HG02938 (cell line): ENCODE measurements around the gene DYDC2.
A peak's percentile ranks its signal among the peaks of the same experiment; 100 is the strongest.
"Not testable (repeated sequence)": the region's sequence is repeated elsewhere in the genome, so short reads cannot be mapped to it uniquely, and the experiment has no call there.

Source experiments
- ATAC-seq: cut with Tn5 transposase; IDR thresholded peaks from one replicate; pipeline ENCODE4 v1.9.1; 2021; ENCODE audit warnings: mild to moderate bottlenecking, moderate library complexity; ENCODE audit not compliant: unreplicated experiment

DYDC2 gene

GRCh38 chr10:80356563-80356988 is at the start of gene DYDC2, which contains the start of gene DYDC1:
DYDC2 (plus strand) TSS chr10:80356781; CDS start chr10:80362444, 5,663 bp downstream.
DYDC1 (minus strand) TSS chr10:80356755; CDS start chr10:80352601, 4,154 bp downstream.
- peak; percentile 73 for ATAC-seq

- no peak for ATAC-seq
Observed at GRCh38 chr10:80313523-80313922, 43.1 kb upstream of the DYDC2 start.

DNA sequence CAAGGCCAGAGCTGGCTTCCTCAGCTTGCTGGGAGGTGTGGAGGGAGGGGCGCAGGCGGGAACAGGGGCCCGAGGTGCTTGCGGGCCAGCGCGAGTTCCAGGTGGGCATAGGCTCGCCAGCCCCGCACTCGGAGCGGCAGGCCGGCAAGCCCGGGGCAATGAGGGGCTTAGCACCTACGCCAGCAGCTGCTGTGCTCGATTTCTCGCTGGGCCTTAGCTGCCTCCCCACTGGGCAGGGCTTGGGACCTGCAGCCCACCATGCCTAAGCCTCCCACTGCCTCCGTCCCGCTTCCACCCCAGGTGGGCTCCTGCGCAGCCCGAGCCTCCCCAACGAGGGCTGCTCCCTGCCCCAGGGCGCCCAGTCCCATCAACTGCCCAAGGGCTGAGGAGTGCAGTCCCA is 41.2 kb upstream of the DYDC2 start:
- ATAC-seq: no peak

GRCh38 chr10:80318742-80319141 is 37.8 kb upstream of the DYDC2 start:
- ATAC-seq: no peak

GRCh38 chr10:80319318-80319717 is 37.3 kb upstream of the DYDC2 start:
- ATAC-seq: no peak

DNA sequence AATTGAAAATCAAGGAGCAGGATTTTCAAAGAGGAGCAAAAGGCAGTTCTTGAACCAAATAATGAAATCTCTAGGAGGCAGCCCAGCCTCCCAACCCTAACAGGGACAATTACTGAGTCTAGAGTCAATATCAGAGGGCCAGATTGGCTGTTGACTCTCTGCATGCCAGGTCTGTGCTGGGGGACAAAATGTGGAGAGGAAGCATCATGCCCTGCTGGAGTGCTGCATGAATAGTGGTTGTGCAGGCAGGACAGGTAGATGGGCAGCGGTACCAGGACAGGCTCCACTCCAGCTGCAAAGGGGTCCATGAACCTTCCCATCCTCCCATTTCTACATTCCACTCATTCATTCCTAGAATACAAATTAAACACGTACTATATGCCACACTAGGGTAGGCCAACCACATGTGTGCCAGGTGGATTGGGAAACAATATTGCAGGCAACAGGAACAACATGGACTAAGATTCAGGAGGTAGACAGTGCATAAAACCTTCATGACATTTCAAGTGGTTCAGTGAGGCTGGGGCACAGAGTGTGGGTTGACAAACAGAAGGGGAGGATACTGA is 36.8 kb upstream of the DYDC2 start:
- ATAC-seq: no peak

- no peak for ATAC-seq
Observed at GRCh38 chr10:80320377-80320776, 36.2 kb upstream of the DYDC2 start.

- ATAC-seq: no peak
Observed at GRCh38 chr10:80321183-80321582, 35.4 kb upstream of the DYDC2 start.

DNA sequence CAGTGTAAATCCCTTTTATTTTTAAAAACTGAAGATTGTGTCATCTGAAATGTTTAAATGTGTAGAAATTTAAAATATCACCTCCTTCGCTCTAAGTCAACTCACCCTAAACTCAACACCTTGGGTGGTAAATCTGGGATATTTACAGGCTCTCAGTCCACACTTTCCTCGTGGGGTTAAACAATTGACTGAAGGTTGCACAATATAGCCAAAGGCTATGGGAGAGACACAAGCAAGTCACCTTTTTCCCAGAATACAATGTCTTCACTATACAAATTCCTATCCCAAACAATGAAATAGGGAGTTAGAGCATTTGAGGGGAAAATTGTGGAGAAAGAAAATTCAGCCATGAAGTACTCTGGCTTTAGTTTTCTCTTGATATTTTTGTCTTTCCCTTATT is 34.4 kb upstream of the DYDC2 start:
- ATAC-seq: no peak

DNA sequence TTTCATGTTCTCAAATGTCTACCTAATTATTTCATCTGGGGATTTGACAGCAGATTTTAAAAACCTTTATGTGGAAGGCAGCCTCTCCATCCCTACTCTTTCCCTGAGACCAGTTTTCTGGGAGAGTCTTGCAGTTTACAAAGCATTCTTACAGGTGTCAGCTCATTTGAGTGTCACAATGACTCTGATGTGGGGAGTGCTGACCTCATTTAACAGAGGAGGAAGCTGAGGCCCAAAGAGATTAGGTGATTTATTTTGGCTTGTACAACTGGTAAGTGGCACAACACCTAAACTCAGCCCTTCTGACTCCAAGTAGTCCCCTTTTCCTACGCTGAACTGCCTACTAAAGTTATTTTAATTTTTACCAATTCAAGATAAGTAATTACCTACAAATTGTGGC is 33.9 kb upstream of the DYDC2 start:
- no peak for ATAC-seq

- no peak for ATAC-seq
Observed at GRCh38 chr10:80323311-80323710, 33.3 kb upstream of the DYDC2 start.

- ATAC-seq: no peak
Observed at GRCh38 chr10:80324086-80324485, 32.5 kb upstream of the DYDC2 start.

DNA sequence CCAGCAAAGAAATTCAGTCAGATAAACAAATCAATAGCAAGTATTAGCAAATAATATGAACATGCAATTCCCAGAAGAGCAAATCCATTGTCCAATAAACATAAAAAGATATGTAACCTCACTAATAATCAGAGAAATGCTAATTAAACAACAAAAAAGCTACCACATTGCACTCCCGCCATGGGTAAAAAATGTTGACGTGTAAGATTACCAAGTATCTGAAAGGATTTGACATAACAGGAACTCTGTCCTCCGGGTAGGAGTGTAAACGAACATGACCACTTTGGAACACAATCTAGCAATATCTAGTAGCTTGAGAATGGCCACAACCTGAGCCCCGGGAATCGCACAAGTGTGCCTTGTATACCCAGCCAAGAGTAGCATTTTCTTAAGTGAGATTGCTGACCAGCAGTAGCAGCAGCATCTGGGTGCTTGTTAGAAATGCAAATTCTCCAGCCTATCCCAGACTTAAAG is 31.7 kb upstream of the DYDC2 start:
- no peak for ATAC-seq

GRCh38 chr10:80333983-80334382 is 22.6 kb upstream of the DYDC2 start:
- no peak for ATAC-seq

DNA sequence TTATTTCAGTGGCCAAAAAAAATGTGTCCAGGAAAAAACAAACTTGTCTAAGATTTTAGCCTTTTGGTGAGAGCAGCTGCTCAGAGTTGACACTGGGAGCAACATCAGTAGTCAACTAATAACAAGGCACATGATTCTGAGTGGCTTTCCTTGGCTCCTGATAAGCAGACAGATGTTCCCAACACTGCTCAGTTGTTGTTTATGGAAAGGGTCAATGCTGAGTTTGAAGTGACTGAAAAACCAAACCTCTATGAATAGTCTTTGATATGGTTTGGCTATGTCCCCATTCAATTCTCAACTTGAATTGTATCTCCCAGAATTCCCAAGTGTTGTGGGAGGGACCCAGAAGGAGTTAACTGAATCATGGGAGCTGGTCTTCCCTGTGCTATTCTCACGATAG is 12.3 kb upstream of the DYDC2 start:
- no peak for ATAC-seq

- no peak for ATAC-seq
Observed at GRCh38 chr10:80344912-80345311, 11.7 kb upstream of the DYDC2 start.

DNA sequence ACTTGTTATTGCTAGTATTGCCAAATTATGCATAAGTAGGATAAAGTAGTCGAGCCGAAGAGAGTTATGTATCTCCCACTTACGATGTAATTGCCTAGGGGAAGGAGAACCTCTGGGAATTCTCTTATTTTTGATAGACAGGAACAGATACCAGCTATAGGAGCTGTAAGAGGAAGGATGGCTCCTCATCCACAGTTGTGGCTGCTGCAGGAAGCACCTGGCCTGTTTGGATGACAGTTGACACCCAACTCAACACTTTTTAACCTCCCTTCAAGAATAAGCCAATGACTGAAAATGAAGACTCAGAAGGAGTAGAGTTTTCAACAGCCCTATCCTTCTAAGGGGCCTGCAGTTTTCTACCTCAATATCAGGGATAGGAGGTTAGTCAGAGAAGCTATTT is 6.3 kb upstream of the DYDC2 start:
- no peak for ATAC-seq

GRCh38 chr10:80351220-80351619 is 5.4 kb upstream of the DYDC2 start:
- no peak for ATAC-seq

DNA sequence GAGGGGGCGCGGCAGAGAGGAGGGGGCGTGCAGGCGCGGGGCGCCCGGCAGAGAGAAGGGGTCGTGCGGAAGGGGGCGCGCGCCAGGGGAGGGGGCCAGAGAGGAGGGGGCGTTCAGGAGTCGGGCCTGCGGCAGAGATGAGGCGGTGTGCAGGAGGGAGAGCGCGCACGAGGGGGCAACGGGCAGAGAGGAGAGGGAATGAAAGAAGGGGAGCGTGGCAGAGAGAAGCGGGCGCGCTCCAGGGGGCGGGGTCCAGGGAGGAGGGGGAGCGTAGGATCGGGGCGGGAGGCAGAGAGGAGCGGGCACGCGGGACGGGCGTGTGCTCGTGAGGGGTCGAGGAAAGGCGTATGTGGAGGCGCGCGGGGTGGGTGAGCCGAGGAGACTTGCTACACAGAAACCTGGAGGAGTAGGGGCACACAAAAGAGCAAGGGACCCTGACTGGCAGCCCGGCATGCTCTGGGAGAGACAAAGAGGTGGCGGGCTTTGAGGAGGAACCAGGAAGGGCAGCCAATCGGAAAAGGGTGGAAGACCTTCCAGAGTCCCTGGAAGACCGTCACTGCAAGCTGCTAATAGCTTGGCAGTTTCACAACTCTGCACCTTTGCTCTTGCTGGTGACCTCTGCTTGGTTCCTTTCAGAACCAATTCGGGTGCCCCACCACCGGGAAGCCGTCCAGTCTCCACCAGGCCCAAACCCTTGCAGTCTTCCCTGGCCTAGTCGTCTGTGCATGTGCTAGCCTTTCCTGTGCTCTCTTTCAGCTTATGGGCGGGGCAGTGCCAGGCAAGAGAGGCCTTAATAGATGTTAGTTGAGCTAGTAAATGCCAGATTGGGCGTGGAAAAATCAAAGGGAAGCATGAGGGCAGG is 639 bp downstream of the DYDC2 start:
- ATAC-seq: no peak

DNA sequence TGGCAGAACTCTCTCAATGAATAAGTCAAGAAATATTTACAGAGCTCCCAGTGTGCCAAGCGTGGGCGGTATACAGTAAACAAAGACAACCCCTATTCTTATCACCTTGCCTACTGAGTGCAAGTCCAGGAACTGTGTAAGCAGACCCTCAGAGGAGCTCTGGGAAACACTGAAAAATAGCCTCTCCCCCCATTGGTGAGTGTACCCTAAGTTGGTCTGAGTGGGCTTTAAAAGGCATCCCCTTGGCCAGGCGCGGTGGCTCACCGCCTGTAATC is 1.2 kb downstream of the DYDC2 start:
- ATAC-seq: no peak

- ATAC-seq: not testable (repeated sequence)
Observed at GRCh38 chr10:80358925-80359324, 2.3 kb downstream of the DYDC2 start.

DNA sequence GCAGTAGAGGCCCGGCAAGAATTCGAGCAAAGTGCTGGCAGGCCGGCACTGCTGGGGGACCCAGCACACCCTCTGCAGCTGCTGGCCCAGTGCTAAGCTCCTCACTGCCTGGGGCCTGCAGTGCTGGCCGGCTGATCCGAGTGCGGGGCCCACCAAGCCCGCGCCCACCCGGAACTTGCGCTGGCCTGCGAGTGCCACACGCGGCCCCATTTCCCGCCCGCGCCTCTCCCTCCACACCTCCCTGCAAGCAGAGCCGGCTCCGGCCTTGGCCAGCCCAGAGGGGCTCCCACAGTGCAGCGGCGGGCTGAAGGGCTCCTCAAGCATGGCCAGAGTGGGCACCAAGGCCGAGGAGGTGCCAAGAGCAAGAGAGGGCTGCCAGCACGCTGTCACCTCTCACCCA is 3.1 kb downstream of the DYDC2 start:
- ATAC-seq: no peak

DNA sequence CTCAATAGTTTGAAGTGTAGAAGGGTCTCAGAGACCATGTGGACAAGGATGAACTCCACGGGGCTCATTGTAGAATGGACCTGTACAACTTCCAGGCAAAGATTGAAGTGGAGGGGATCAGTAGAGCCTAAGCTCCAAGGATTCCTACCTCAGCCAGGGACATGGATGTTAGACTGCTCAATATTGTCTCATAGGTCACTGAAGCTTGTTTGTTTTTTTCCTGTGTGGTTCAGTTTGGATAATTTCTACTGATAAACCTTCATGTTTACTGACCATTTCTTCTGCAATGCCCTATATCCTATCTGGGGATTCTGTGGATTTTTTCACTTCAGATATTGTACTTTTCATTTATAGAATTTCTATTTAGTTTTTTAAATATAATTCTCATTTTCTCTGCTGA is 8.9 kb downstream of the DYDC2 start:
- no peak for ATAC-seq
